GM18873 (cell line): ENCODE results near the gene PSMA8.
"Not testable (repeated sequence)": the region's sequence is repeated elsewhere in the genome, so short reads cannot be mapped to it uniquely, and the experiment has no call there.

Experiments
- ATAC-seq: cut with Tn5 transposase; IDR thresholded peaks from one replicate; pipeline ENCODE4 v1.9.1; 2021; ENCODE audit warnings: mild to moderate bottlenecking, moderate library complexity, moderate number of reproducible peaks; ENCODE audit not compliant: unreplicated experiment, low FRiP score

PSMA8 gene

DNA sequence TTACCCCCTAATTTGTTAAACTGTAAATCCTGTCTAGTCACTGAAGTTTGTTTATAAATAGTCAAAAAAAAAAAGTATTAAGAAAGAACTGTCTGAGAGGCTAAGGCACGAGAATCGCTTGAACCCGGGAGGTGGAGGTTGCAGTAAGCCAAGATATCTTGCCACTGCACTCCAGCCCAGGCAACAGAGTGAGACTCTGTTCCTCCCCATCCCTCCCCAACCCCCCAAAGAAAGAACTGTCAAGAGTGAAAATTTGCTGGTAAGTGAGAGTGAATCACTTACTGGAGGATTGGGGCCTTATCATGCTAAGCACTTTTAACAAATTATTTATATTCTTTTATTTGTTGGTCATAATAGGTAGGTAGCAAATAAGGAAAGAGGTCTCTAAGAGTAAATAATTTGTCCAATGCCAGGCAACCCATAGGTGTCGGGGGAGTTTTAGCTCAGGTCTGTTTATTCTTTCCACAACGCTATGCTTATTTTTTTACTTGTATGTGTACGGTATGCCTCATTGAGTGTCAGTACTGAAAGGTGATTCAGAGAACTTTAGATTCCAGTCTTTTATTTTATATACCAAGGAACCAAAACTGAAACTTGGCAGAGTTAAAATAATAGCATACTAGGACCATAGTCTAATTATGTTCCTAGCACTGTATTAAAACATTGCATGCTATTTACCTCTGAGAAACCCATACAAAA lies 95.0 kb downstream of the PSMA8 start:
- no peak for ATAC-seq

DNA sequence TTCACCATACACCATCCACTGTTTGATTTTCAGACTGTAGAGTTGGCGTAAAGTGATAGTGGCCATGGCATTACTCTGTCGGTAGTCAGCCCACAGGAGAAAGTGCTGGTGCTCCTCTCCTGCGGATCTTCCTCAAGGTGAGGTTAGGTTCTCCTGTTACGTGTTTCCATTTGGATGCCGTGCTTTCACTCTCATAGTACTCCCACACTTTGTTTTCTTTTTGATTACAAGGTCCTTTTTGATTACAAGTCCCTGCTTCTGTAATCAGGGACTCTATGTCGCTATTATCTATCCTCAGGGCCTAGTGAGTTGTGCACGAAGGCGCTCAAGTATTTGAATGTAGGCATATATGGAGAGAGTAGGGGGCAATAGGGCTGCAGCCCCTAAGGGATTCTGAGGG lies 96.8 kb downstream of the PSMA8 start:
- no peak for ATAC-seq

DNA sequence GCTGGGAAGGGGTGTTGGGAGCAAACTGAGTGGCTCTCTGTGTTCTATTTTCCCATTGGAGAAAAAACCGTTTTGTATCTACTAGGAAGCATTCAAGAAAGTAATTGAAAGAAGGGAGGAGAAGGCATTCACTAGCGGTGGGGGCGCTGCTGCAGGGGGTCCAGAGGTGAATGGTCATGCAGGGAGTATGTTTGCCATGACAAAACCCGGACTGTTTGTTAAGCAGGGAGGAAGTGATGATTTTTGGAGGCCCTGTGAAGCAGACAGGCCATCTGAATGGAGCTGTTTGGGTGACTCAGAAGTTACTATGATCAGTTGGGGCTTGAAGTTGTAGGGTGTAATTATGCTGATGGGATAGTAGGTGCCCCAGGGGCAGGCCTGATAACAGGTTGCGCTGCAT lies 99.5 kb downstream of the PSMA8 start:
- no peak for ATAC-seq

DNA sequence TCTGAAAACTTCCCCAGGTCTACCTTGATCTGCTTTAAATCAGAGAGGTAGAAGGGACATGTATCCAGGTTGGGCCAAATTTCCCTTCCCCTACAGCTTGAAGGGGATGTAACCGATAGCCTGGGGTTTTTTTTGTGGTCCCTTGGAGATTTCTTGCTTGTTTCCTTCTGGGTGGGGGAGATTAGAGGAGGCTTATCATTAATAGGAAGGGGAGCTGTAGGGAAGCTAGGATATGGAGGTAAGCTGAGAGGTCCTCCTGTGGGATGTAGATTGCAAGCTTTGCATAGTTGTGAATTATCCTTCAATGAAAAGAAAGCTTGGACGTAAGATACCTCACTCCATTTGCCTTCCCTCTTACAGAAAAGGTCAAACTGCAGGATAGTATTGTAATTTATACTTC lies 103.7 kb downstream of the PSMA8 start:
- ATAC-seq: not testable (repeated sequence)

DNA sequence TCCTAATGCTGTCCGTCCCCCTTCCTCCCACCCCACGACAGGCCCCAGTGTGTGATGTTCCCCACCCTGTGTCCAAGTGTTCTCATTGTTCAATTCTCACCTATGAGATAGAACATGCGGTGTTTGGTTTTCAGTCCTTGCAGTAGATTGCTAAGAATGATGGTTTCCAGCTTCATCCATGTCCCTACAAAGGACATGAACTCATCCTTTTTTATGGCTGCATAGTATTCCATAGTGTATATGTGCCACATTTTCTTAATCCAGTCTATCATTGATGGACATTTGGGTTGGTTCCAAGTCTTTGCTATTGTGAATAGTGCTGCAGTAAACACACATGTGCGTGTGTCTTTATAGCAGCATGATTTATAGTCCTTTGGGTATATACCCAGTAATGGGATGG lies 105.0 kb downstream of the PSMA8 start:
- not testable (repeated sequence) for ATAC-seq

DNA sequence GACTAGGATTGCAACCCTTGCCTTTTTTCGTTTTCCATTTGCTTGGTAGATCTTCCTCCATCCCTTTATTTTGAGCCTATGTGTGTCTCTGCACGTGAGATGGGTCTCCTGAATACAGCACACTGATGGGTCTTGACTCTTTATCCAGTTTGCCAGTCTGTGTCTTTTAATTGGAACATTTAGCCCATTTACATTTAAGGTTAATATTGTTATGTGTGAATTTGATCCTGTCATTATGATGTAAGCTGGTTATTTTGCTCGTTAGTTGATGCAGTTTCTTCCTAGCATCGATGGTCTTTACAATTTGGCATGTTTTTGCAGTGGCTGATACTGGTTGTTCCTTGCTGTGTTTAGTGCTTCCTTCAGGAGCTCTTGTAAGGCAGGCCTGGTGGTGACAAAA lies 108.7 kb downstream of the PSMA8 start:
- ATAC-seq: not testable (repeated sequence)
